ENCODE measurements around the gene PMM2.

The PMM2 gene

GRCh38 chr16:8847623-8848022 is 50.0 kb downstream of the PMM2 start:
- no peak for DNase-seq (ENCODE audit: insufficient read length, low spot score)

GRCh38 chr16:8848231-8848938 is 50.7 kb downstream of the PMM2 start:
- DNase-seq (ENCODE audit: insufficient read length, low spot score) (no peak), FAIRE-seq (no peak)
- TF ChIP-seq CTCF (IDR thresholded peaks at IDR 0.05; ENCODE audit: insufficient read depth, missing control alignments), result no peak

More at GRCh38 chr16:8847623-8848022, 50.0 kb downstream of the PMM2 start:
- TF ChIP-seq CTCF (IDR thresholded peaks at IDR 0.05; ENCODE audit: insufficient read depth, missing control alignments), result no peak
- FAIRE-seq, result no peak

DNA sequence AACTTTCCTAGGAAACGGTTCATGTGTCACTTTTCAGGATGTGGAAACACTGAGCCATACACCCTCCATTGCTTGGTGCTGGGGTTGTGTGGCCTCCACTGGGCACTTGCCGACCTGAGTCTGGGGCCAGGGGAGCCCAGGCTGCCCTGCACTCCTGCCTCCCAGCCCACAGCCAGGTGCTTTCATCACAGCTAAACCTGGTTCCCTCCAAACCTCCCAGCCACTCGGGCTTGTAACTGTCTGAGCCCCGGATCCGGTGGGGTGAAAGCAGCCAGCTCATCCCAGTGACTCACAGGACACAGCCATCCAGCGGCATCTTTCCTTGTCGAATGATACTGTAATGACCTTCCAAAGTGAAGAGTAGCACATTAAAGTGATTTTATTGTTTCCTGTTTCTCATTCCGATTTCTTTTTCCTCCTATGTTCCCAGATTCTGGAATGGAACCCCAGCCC is 51.3 kb downstream of the PMM2 start:
- FAIRE-seq, result no peak
- no peak for DNase-seq (ENCODE audit: insufficient read length, low spot score)
- TF ChIP-seq CTCF (IDR thresholded peaks at IDR 0.05; ENCODE audit: insufficient read depth, missing control alignments), result no peak

DNA sequence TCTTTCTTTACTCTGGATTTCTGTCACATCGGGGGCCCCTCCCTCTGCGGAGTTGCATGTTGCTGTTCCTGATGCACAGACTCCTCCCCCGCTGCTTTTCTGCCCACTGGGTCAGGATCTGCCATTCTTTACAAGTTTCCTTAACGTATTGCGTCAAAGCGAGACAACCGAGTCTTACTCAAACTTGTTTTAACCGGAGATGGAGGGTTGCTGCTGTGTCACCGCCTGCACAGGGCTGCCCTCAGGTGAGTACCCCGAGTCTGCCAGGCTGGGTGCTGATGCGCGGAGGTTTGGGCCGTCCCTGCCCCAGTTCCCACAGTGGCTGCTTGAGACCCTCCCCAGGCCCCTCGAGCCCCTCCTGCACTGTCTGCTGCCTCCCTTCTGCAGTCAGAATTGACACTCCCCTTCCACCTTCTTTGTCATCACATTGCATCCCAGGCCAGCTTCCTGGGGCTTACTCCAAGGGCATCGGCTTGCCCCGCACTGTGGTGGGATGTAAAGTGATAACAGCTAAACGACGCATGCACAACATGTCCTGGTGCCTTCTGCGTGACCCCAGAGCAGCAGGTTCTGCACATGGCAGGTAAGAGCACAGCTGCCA is 51.9 kb downstream of the PMM2 start:
- FAIRE-seq (no peak), DNase-seq (ENCODE audit: insufficient read length, low spot score) (no peak)
- TF ChIP-seq CTCF (IDR thresholded peaks at IDR 0.05; ENCODE audit: insufficient read depth, missing control alignments), result no peak

GRCh38 chr16:8850279-8850885 is 52.7 kb downstream of the PMM2 start:
- FAIRE-seq (no peak), DNase-seq (ENCODE audit: insufficient read length, low spot score) (no peak)
- no peak for TF ChIP-seq CTCF (IDR thresholded peaks at IDR 0.05; ENCODE audit: insufficient read depth, missing control alignments)

- FAIRE-seq (no peak), DNase-seq (ENCODE audit: insufficient read length, low spot score) (no peak)
- no peak for TF ChIP-seq CTCF (IDR thresholded peaks at IDR 0.05; ENCODE audit: insufficient read depth, missing control alignments)
Measured at GRCh38 chr16:8851761-8852403, 54.2 kb downstream of the PMM2 start.

Data from D721Med (cell line).